PC-3 (cell line): ENCODE measurements around the gene BID. TPM values are rescaled to one million over a fixed set of nuclear protein-coding genes. Genes with fewer than 3 reads are reported as not detected.
A peak's percentile ranks its signal among the peaks of the same experiment; 100 is the strongest.

ENCODE experiments used
- ATAC-seq: fragments of 200-7000 bp; cut with Tn5 transposase; 2 replicates; pipeline ENCODE4 v1.9.1; 2020; ENCODE audit warnings: mild to moderate bottlenecking, moderate library complexity
- BruUV-seq: library from RNA; stranded (reverse); fragments of 400-500 nt; replicated peaks from 2 replicates; lab custom pipeline; 2021; lab: Mats Ljungman, UMichigan
- CTCF ChIA-PET: fragments of 300-600 bp; sonication (Branson Sonifier 250); formaldehyde crosslinking; loops from one replicate; lab custom pipeline; 2022; ENCODE audit warnings: antibody characterized with exemption; lab: Charles Lee
- POLR2A ChIA-PET: fragments of 300-600 bp; sonication (Branson Sonifier 250); formaldehyde crosslinking; loops from one replicate; lab custom pipeline; 2022; ENCODE audit warnings: antibody characterized with exemption; ENCODE audit not compliant: unreplicated experiment; lab: Charles Lee
- DNase-seq: peaks from one replicate; pipeline ENCODE4 v3.0.0-alpha.2; 2015
- H2AFZ ChIP-seq: fragments of 300-600 bp; sonication (generic); 2 replicates; pipeline ENCODE4 v1.6.0; 2016; ENCODE audit warnings: antibody characterized with exemption, low read length
- H3F3A ChIP-seq: fragments of 300-600 bp; sonication (generic); one replicate; pipeline ENCODE4 v1.6.0; 2017; ENCODE audit warnings: antibody characterized with exemption, low read length, control low read depth, mild to moderate bottlenecking; ENCODE audit not compliant: unreplicated experiment
- H3K27ac ChIP-seq: fragments of 300-600 bp; sonication (generic); 2 replicates; pipeline ENCODE4 v1.5.1; 2016; ENCODE audit warnings: mild to moderate bottlenecking, low read length
- H3K27me3 ChIP-seq: fragments of 300-600 bp; sonication (generic); 2 replicates; pipeline ENCODE4 v1.6.1; 2016; ENCODE audit warnings: low read length, mixed read lengths
- H3K36me3 ChIP-seq: fragments of 300-600 bp; sonication (generic); 2 replicates; pipeline ENCODE4 v1.6.1; 2016; ENCODE audit warnings: low read depth, mixed run types, low read length, mixed read lengths
- H3K4me1 ChIP-seq: fragments of 300-600 bp; sonication (generic); 2 replicates; pipeline ENCODE4 v1.5.1; 2016; ENCODE audit warnings: low read length; ENCODE audit not compliant: insufficient read depth
- H3K4me2 ChIP-seq: fragments of 300-600 bp; sonication (generic); 2 replicates; pipeline ENCODE4 v1.6.0; 2016; ENCODE audit warnings: low read length
- H3K4me3 ChIP-seq: fragments of 300-600 bp; sonication (generic); 2 replicates; pipeline ENCODE4 v1.5.1; 2016; ENCODE audit warnings: mild to moderate bottlenecking, low read length, mixed read lengths
- H3K79me2 ChIP-seq: fragments of 300-600 bp; sonication (generic); 2 replicates; pipeline ENCODE4 v1.6.1; 2017; ENCODE audit warnings: low read length, mixed read lengths
- H3K9ac ChIP-seq: fragments of 300-600 bp; sonication (generic); 2 replicates; pipeline ENCODE4 v1.6.0; 2016; ENCODE audit warnings: mild to moderate bottlenecking, low read length
- H3K9me2 ChIP-seq: fragments of 300-600 bp; sonication (generic); replicated peaks from 2 replicates; pipeline ENCODE4 v1.6.1; 2016; ENCODE audit warnings: mixed run types, low read length, mixed read lengths
- H3K9me3 ChIP-seq: fragments of 300-600 bp; sonication (generic); 2 replicates; pipeline ENCODE4 v1.6.1; 2016; ENCODE audit warnings: low read length, mixed read lengths
- H4K20me1 ChIP-seq: fragments of 300-600 bp; sonication (generic); 2 replicates; pipeline ENCODE4 v1.6.1; 2016; ENCODE audit warnings: low read length, mixed read lengths
- EZH2 ChIP-seq: fragments of 300-600 bp; sonication (generic); IDR thresholded peaks from one replicate; pipeline ENCODE4 v1.6.1; 2017; ENCODE audit warnings: antibody characterized with exemption, mild to moderate bottlenecking, low read length; ENCODE audit not compliant: unreplicated experiment
- EZH2phosphoT487 ChIP-seq: fragments of 300-600 bp; sonication (generic); IDR thresholded peaks from 2 replicates; pipeline ENCODE4 v1.6.1; 2018; ENCODE audit warnings: mild to moderate bottlenecking, antibody characterized with exemption, low read length, borderline replicate concordance
- intact Hi-C: fragments of 100-400 bp; cut with micrococcal nuclease; formaldehyde crosslinking; loops from 2 replicates; pipeline ENCODE4 v1.9.0; 2023
- total RNA-seq: library from RNA; depleted of rRNA; stranded (reverse); fragments of >200 nt; gene quantifications from 2 replicates; pipeline ENCODE4 v1.2.3, GENCODE V29; 2014
- TF ChIP-seq, protein P1 (sequence below): fragments of 300-600 bp; sonication (generic); conservative IDR thresholded peaks from 2 replicates; pipeline ENCODE4 v1.5.1; 2017; ENCODE audit warnings: antibody characterized with exemption, low read depth, mild to moderate bottlenecking, low read length

Gene BID
- total RNA-seq, 1 experiment from 2014 or later = 123 TPM

- Histone ChIP-seq H3K36me3 (no peaks in the 10 kb centered on the region), H3K79me2 (no peaks in the 10 kb centered on the region), H3K27me3 (no peaks in the 10 kb centered on the region), H2AFZ (no peak overlapping the region), H3K9ac (no peak overlapping the region), H3F3A (no peaks in the 10 kb centered on the region), H3K4me2 (no peak overlapping the region), H3K27ac (no peak overlapping the region), H3K9me3 (no peaks in the 10 kb centered on the region), H3K4me1 (no peaks in the 10 kb centered on the region), H4K20me1 (no peaks in the 10 kb centered on the region), H3K4me3 (no peak overlapping the region), H3K9me2 (no peaks in the 10 kb centered on the region)
- CTCF ChIA-PET = interaction anchor here (0.6 to 1.2 kb wide), 3 partner anchors 23 to 43 kb away, joined by 3 to 7 read pairs (median 3); no protein-coding TSS in a partner anchor
- no TSS peak for BruUV-seq
- intact Hi-C loops = no loop called here
- POLR2A ChIA-PET = no interaction called here
- DNase-seq (no peak), ATAC-seq (peak; percentile 19; the same call in 1 of the 2 replicates)
- TF ChIP-seq, protein P1, sequence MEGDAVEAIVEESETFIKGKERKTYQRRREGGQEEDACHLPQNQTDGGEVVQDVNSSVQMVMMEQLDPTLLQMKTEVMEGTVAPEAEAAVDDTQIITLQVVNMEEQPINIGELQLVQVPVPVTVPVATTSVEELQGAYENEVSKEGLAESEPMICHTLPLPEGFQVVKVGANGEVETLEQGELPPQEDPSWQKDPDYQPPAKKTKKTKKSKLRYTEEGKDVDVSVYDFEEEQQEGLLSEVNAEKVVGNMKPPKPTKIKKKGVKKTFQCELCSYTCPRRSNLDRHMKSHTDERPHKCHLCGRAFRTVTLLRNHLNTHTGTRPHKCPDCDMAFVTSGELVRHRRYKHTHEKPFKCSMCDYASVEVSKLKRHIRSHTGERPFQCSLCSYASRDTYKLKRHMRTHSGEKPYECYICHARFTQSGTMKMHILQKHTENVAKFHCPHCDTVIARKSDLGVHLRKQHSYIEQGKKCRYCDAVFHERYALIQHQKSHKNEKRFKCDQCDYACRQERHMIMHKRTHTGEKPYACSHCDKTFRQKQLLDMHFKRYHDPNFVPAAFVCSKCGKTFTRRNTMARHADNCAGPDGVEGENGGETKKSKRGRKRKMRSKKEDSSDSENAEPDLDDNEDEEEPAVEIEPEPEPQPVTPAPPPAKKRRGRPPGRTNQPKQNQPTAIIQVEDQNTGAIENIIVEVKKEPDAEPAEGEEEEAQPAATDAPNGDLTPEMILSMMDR = no peak
- TF ChIP-seq EZH2phosphoT487 (no peak), EZH2 (no peak)
These were observed 32.3 kb downstream of the BID start for GRCh38 chr22:17741866-17742526.

- POLR2A ChIA-PET = no interaction called here
- BruUV-seq = no TSS peak
These were observed 34.9 kb downstream of the BID start for GRCh38 chr22:17739196-17739975.

More at GRCh38 chr22:17739196-17739975, 34.9 kb downstream of the BID start:
- no peaks in the 10 kb centered on the region for H3F3A ChIP-seq
- peaks cover 4% of the 10 kb centered on the region; the same call in 1 of the 2 replicates for H3K36me3 ChIP-seq
- no peak overlapping the region for H3K4me2 ChIP-seq
- TF ChIP-seq EZH2phosphoT487 = no peak
- TF ChIP-seq EZH2 = no peak
- TF ChIP-seq, protein P1 = no peak
- no peak overlapping the region for H3K27ac ChIP-seq
- ATAC-seq (no peak), DNase-seq (no peak)
- intact Hi-C loops = no loop called here
- H3K9me3 ChIP-seq = no peaks in the 10 kb centered on the region
- no peaks in the 10 kb centered on the region for H3K9me2 ChIP-seq
- H3K79me2 ChIP-seq = no peaks in the 10 kb centered on the region
- no peak overlapping the region for H3K9ac ChIP-seq
- H3K4me1 ChIP-seq = no peaks in the 10 kb centered on the region
- H4K20me1 ChIP-seq = no peaks in the 10 kb centered on the region
- CTCF ChIA-PET = interaction anchor here (0.9 kb wide), 1 partner anchor 181 kb away, joined by 3 read pairs; no protein-coding TSS in a partner anchor
- no peaks in the 10 kb centered on the region for H3K27me3 ChIP-seq
- H2AFZ ChIP-seq = no peak overlapping the region
- H3K4me3 ChIP-seq = no peak overlapping the region
